Measurements from ENCODE around the gene PSMD8.

GRCh38 chr19:38421856-38422255 is 47.5 kb downstream of the PSMD8 start:
- TF ChIP-seq CTCF (IDR thresholded peaks at IDR 0.05; ENCODE audit: control extremely low read depth in 1 of 3, insufficient read depth in 1 of 3, low read depth in 1 of 3, low read length in 3 of 3) (no peak), PHF8 (conservative IDR thresholded peaks at IDR 0.05; ENCODE audit: low read depth, low read length) (no peak), EZH2 (IDR thresholded peaks at IDR 0.05; ENCODE audit: low read depth, low read length, severe bottlenecking) (no peak), ATF2 (IDR thresholded peaks at IDR 0.05; ENCODE audit: low read length) (no peak), POLR2AphosphoS5 (IDR thresholded peaks at IDR 0.05; ENCODE audit: low read depth, low read length) (no peak), RNF2 (IDR thresholded peaks at IDR 0.05; ENCODE audit: borderline replicate concordance, low read depth, low read length, missing control alignments, poor library complexity, severe bottlenecking) (no peak), SRF (IDR thresholded peaks at IDR 0.05; ENCODE audit: low read depth, low read length) (no peak), YY1 (IDR thresholded peaks at IDR 0.05; ENCODE audit: low read depth, low read length) (no peak), SUZ12 (IDR thresholded peaks at IDR 0.05; ENCODE audit: low read length) (no peak), CBX5 (IDR thresholded peaks at IDR 0.05; ENCODE audit: low read depth, low read length) (no peak), TAF1 (IDR thresholded peaks at IDR 0.05; ENCODE audit: low read depth, low read length) (no peak)

All from H1 (cell line).